WTC11 (cell line): Measurements from ENCODE around the gene GPR135. TPM values are rescaled to one million over a fixed set of nuclear protein-coding genes. Genes with fewer than 3 reads are reported as not detected.

ENCODE experiments used
- ATAC-seq: fragments of 200-7000 bp; cut with Tn5 transposase; 2 replicates; pipeline ENCODE4 v1.10.0; 2021; ENCODE audit warnings: mild to moderate bottlenecking, moderate library complexity
- CTCF ChIA-PET: fragments of 300-600 bp; sonication (Branson Sonifier 250); formaldehyde crosslinking; loops from one replicate; lab custom pipeline; 2021; ENCODE audit warnings: antibody characterized with exemption; lab: Charles Lee
- POLR2A ChIA-PET: fragments of 350-600 bp; sonication (Branson Sonifier 250); formaldehyde crosslinking; loops from one replicate; lab custom pipeline; 2021; ENCODE audit warnings: antibody characterized with exemption; lab: Charles Lee
- DNase-seq: peaks from one replicate; pipeline ENCODE4 v3.0.0; 2021; ENCODE audit warnings: low spot score
- H3K27ac Mint-ChIP-seq: 2 replicates; pipeline ENCODE4 v1.8.0; 2021; ENCODE audit warnings: mixed read lengths
- H3K27me3 Mint-ChIP-seq: 2 replicates; pipeline ENCODE4 v1.8.0; 2021; ENCODE audit warnings: low read depth, mild to moderate bottlenecking, moderate library complexity, mixed read lengths
- H3K36me3 Mint-ChIP-seq: 2 replicates; pipeline ENCODE4 v1.8.0; 2021; ENCODE audit warnings: mixed read lengths
- H3K4me1 Mint-ChIP-seq: 2 replicates; pipeline ENCODE4 v1.8.0; 2022; ENCODE audit warnings: mixed read lengths
- H3K4me3 Mint-ChIP-seq: 2 replicates; pipeline ENCODE4 v1.8.0; 2021; ENCODE audit warnings: mild to moderate bottlenecking, moderate library complexity, mixed read lengths
- H3K9me3 Mint-ChIP-seq: 2 replicates; pipeline ENCODE4 v1.8.0; 2021; ENCODE audit warnings: mixed read lengths
- CBFB ChIP-seq: sonication (generic); formaldehyde crosslinking; IDR thresholded peaks from 2 replicates; pipeline ENCODE4 v1.8.1; 2022; ENCODE audit warnings: mild to moderate bottlenecking, low read depth, missing genetic modification reagents
- ETV6 ChIP-seq: sonication (generic); formaldehyde crosslinking; IDR thresholded peaks from 2 replicates; pipeline ENCODE4 v1.8.1; 2022; ENCODE audit warnings: mild to moderate bottlenecking, missing genetic modification reagents
- FOXJ3 ChIP-seq: sonication (generic); formaldehyde crosslinking; IDR thresholded peaks from 2 replicates; pipeline ENCODE4 v1.9.0; 2021; ENCODE audit warnings: missing genetic modification reagents, mild to moderate bottlenecking, borderline replicate concordance
- GTF2I ChIP-seq: fragments of 250-450 bp; sonication (Bioruptor Pico); conservative IDR thresholded peaks from 2 replicates; pipeline ENCODE4 v1.4.0; 2021; ENCODE audit warnings: mild to moderate bottlenecking
- HMGA2 ChIP-seq: fragments of 250-450 bp; sonication (Bioruptor Pico); IDR thresholded peaks from 2 replicates; pipeline ENCODE4 v1.4.0; 2021; ENCODE audit warnings: mild to moderate bottlenecking, moderate library complexity
- JUN ChIP-seq: sonication (generic); formaldehyde crosslinking; IDR thresholded peaks from 2 replicates; pipeline ENCODE4 v1.8.0; 2023; ENCODE audit warnings: mild to moderate bottlenecking, missing genetic modification reagents
- NFE2L1 ChIP-seq: sonication (generic); formaldehyde crosslinking; IDR thresholded peaks from 2 replicates; pipeline ENCODE4 v1.8.1; 2023; ENCODE audit warnings: missing genetic modification reagents
- NR1H2 ChIP-seq: sonication (generic); formaldehyde crosslinking; IDR thresholded peaks from 2 replicates; pipeline ENCODE4 v1.9.0; 2021; ENCODE audit warnings: mild to moderate bottlenecking, moderate library complexity, missing genetic modification reagents
- PREB ChIP-seq: sonication (generic); formaldehyde crosslinking; IDR thresholded peaks from 2 replicates; pipeline ENCODE4 v1.8.1; 2022; ENCODE audit warnings: mild to moderate bottlenecking, missing genetic modification reagents, moderate library complexity, borderline replicate concordance
- STAT6 ChIP-seq: sonication (generic); formaldehyde crosslinking; conservative IDR thresholded peaks from 2 replicates; pipeline ENCODE4 v1.8.1; 2023; ENCODE audit warnings: mild to moderate bottlenecking, low read depth, missing genetic modification reagents, moderate library complexity
- ZNF121 ChIP-seq: sonication (generic); formaldehyde crosslinking; IDR thresholded peaks from 2 replicates; pipeline ENCODE4 v1.8.0; 2023; ENCODE audit warnings: missing genetic modification reagents
- ZNF317 ChIP-seq: sonication (generic); formaldehyde crosslinking; IDR thresholded peaks from 2 replicates; pipeline ENCODE4 v1.8.1; 2023; ENCODE audit warnings: low read depth, mild to moderate bottlenecking, moderate library complexity, missing genetic modification reagents, borderline replicate concordance
- ZNF423 ChIP-seq: fragments of 250-450 bp; sonication (Bioruptor Pico); IDR thresholded peaks from 2 replicates; pipeline ENCODE4 v2.1.2; 2022; ENCODE audit warnings: mild to moderate bottlenecking, moderate library complexity
- total RNA-seq: library from RNA; stranded (reverse); gene quantifications from 3 replicates; pipeline ENCODE4 v1.2.3, GENCODE V29; 2021
- TF ChIP-seq, protein P1 (sequence below): sonication (generic); formaldehyde crosslinking; IDR thresholded peaks from 2 replicates; pipeline ENCODE4 v1.8.0; 2023; ENCODE audit warnings: missing genetic modification reagents
- TF ChIP-seq, protein P2 (sequence below): sonication (generic); formaldehyde crosslinking; IDR thresholded peaks from 2 replicates; pipeline ENCODE4 v1.8.1; 2023; ENCODE audit warnings: mild to moderate bottlenecking, missing genetic modification reagents
- TF ChIP-seq, protein P3 (sequence below): fragments of 250-450 bp; sonication (Bioruptor Pico); conservative IDR thresholded peaks from 2 replicates; pipeline ENCODE4 v1.9.0; 2021; ENCODE audit warnings: mild to moderate bottlenecking
- TF ChIP-seq, protein P4 (sequence below): fragments of 250-450 bp; sonication (Bioruptor Pico); IDR thresholded peaks from 2 replicates; pipeline ENCODE4 v1.9.0; 2021; ENCODE audit warnings: mild to moderate bottlenecking
- TF ChIP-seq, protein P5 (sequence below): fragments of 200-600 bp; IDR thresholded peaks from 2 replicates; pipeline ENCODE4 v1.8.0; 2022; ENCODE audit warnings: antibody characterized with exemption

The GPR135 gene
- total RNA-seq, 1 experiment from 2014 or later = 1.7 TPM

- H3K36me3 Mint-ChIP-seq = peaks cover 19% of the 10 kb centered on the region
- H3K4me3 Mint-ChIP-seq = no peak overlapping the region
- no peaks in the 10 kb centered on the region for H3K4me1 Mint-ChIP-seq
- no peak for DNase-seq
- ChIA-PET POLR2A (no interaction called here), CTCF (interaction anchor here (1.1 kb wide), 1 partner anchor 29 kb away, joined by 3 read pairs; the partner anchor contains the start of genes JKAMP and L3HYPDH)
- TF ChIP-seq, protein P1, sequence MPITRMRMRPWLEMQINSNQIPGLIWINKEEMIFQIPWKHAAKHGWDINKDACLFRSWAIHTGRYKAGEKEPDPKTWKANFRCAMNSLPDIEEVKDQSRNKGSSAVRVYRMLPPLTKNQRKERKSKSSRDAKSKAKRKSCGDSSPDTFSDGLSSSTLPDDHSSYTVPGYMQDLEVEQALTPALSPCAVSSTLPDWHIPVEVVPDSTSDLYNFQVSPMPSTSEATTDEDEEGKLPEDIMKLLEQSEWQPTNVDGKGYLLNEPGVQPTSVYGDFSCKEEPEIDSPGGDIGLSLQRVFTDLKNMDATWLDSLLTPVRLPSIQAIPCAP (CRISPR knock-in tag) = no peak
- TF ChIP-seq, protein P2, sequence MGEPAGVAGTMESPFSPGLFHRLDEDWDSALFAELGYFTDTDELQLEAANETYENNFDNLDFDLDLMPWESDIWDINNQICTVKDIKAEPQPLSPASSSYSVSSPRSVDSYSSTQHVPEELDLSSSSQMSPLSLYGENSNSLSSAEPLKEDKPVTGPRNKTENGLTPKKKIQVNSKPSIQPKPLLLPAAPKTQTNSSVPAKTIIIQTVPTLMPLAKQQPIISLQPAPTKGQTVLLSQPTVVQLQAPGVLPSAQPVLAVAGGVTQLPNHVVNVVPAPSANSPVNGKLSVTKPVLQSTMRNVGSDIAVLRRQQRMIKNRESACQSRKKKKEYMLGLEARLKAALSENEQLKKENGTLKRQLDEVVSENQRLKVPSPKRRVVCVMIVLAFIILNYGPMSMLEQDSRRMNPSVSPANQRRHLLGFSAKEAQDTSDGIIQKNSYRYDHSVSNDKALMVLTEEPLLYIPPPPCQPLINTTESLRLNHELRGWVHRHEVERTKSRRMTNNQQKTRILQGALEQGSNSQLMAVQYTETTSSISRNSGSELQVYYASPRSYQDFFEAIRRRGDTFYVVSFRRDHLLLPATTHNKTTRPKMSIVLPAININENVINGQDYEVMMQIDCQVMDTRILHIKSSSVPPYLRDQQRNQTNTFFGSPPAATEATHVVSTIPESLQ = no peak
- TF ChIP-seq FOXJ3 (no peak), ZNF423 (no peak), HMGA2 (no peak), ZNF317 (no peak), NR1H2 (no peak), CBFB (CRISPR knock-in tag) (no peak), GTF2I (CRISPR knock-in tag) (no peak), ZNF121 (CRISPR knock-in tag) (no peak), PREB (CRISPR knock-in tag) (no peak)
- TF ChIP-seq, protein P3, sequence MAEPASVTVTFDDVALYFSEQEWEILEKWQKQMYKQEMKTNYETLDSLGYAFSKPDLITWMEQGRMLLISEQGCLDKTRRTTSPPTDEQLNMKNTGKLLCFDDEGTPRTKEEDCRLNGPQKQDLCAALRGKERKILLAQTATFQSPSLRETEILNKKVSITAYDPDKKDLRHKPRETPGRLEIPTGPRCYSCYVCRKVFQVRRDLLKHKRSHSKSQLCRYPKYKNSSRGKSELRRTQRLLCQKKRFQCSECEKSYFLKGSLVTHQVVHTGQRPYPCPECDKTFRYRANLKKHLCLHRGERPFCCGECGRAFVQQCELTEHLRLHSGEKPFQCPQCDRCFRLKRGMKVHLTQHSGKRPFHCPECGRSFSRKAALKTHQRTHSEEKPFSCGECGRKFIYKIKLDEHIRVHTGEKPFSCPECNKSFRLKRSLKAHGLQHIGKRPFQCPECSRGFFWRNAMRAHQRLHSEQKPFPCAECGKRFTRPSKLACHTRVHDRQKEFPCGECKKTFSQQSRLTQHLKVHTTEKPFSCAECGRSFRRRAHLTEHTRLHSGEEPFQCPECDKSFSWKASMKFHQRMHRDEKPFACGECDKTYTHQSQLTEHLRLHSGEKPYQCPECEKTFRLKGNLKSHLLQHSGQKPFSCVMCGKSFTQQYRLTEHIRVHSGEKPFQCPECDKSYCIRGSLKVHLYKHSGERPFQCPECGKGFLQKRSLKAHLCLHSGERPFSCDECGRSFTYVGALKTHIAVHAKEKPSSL = no peak
- TF ChIP-seq, protein P4, sequence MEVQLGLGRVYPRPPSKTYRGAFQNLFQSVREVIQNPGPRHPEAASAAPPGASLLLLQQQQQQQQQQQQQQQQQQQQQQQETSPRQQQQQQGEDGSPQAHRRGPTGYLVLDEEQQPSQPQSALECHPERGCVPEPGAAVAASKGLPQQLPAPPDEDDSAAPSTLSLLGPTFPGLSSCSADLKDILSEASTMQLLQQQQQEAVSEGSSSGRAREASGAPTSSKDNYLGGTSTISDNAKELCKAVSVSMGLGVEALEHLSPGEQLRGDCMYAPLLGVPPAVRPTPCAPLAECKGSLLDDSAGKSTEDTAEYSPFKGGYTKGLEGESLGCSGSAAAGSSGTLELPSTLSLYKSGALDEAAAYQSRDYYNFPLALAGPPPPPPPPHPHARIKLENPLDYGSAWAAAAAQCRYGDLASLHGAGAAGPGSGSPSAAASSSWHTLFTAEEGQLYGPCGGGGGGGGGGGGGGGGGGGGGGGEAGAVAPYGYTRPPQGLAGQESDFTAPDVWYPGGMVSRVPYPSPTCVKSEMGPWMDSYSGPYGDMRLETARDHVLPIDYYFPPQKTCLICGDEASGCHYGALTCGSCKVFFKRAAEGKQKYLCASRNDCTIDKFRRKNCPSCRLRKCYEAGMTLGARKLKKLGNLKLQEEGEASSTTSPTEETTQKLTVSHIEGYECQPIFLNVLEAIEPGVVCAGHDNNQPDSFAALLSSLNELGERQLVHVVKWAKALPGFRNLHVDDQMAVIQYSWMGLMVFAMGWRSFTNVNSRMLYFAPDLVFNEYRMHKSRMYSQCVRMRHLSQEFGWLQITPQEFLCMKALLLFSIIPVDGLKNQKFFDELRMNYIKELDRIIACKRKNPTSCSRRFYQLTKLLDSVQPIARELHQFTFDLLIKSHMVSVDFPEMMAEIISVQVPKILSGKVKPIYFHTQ (CRISPR knock-in tag) = no peak
- peaks cover 12% of the 10 kb centered on the region for H3K9me3 Mint-ChIP-seq
- H3K27me3 Mint-ChIP-seq = no peaks in the 10 kb centered on the region
- no peak for ATAC-seq
- no peak overlapping the region for H3K27ac Mint-ChIP-seq
Observed at GRCh38 chr14:59455411-59455810, 9.8 kb downstream of the GPR135 start.

- H3K9me3 Mint-ChIP-seq = peaks cover 12% of the 10 kb centered on the region
- ATAC-seq (no peak), DNase-seq (no peak)
- peaks cover 19% of the 10 kb centered on the region for H3K36me3 Mint-ChIP-seq
- no peaks in the 10 kb centered on the region for H3K4me1 Mint-ChIP-seq
- ChIA-PET POLR2A (no interaction called here), CTCF (interaction anchor here (1.1 kb wide), 1 partner anchor 30 kb away, joined by 3 read pairs; the partner anchor contains the start of genes JKAMP and L3HYPDH)
- H3K27me3 Mint-ChIP-seq = no peaks in the 10 kb centered on the region
- H3K27ac Mint-ChIP-seq = no peak overlapping the region
- no peak overlapping the region for H3K4me3 Mint-ChIP-seq
- TF ChIP-seq ETV6 (CRISPR knock-in tag) = no peak
- TF ChIP-seq ZNF317 = no peak
- TF ChIP-seq, protein P5, sequence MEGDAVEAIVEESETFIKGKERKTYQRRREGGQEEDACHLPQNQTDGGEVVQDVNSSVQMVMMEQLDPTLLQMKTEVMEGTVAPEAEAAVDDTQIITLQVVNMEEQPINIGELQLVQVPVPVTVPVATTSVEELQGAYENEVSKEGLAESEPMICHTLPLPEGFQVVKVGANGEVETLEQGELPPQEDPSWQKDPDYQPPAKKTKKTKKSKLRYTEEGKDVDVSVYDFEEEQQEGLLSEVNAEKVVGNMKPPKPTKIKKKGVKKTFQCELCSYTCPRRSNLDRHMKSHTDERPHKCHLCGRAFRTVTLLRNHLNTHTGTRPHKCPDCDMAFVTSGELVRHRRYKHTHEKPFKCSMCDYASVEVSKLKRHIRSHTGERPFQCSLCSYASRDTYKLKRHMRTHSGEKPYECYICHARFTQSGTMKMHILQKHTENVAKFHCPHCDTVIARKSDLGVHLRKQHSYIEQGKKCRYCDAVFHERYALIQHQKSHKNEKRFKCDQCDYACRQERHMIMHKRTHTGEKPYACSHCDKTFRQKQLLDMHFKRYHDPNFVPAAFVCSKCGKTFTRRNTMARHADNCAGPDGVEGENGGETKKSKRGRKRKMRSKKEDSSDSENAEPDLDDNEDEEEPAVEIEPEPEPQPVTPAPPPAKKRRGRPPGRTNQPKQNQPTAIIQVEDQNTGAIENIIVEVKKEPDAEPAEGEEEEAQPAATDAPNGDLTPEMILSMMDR = no peak
- no peak for TF ChIP-seq STAT6
- TF ChIP-seq JUN (CRISPR knock-in tag) = no peak
- no peak for TF ChIP-seq NFE2L1 (CRISPR knock-in tag)
Observed at GRCh38 chr14:59454139-59454538, 11.0 kb downstream of the GPR135 start.
